GM10266 (cell line): ENCODE data around the gene IL18.

Experiments used
- DNase-seq: peaks from one replicate; pipeline ENCODE4 v3.0.0; 2012; ENCODE audit errors: extremely low spot score
- CTCF ChIP-seq: IDR thresholded peaks from 2 replicates; pipeline ENCODE4 v1.5.1; 2012; ENCODE audit warnings: mild to moderate bottlenecking, low read depth; ENCODE audit not compliant: control insufficient read depth, insufficient read depth; ENCODE audit errors: missing control alignments

IL18 gene

DNA sequence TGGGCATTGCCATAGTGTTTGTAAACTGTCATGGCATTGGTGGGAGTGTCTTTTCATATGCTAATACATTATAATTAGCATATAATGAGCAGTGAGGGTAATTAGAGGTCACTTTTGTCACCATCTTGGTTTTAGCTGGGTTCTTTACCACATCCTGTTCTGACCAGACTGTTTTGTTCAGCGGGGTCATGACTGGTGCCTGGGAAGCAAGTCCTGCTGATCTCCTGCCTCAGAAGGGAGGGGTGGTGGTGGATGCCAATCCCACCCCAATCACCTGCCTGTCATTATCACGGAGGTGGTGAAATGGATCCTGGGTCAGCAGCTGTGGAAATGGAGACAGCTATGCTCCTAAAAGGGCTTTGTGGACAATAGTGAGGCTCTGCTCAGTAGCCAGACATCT is 31.2 kb downstream of the IL18 start:
- no peak for DNase-seq
- no peak for TF ChIP-seq CTCF

- TF ChIP-seq CTCF: no peak
- no peak for DNase-seq
Observed at GRCh38 chr11:112129656-112130055, 34.2 kb downstream of the IL18 start.

GRCh38 chr11:112128483-112129121 is 35.3 kb downstream of the IL18 start:
- no peak for TF ChIP-seq CTCF
- DNase-seq: no peak

DNA sequence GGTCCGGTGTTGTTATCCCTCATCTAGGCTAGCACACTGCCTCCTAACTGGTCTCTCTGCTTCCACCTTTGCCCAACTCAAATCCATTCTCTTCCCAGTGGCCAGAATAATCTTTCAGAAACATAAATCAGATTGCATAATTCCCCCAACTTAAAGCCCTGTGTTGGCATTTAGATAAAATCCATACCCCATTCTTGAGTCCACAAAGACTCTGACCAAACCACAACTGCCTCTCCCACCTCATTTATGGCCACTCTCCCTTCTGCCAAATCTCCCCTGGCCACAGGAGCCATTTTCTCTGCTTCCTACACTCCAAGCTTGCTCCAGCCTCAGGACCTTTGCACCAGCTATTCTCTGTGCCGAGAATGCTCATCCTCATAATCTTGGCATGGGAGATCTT is 36.8 kb downstream of the IL18 start:
- DNase-seq: no peak
- no peak for TF ChIP-seq CTCF

DNA sequence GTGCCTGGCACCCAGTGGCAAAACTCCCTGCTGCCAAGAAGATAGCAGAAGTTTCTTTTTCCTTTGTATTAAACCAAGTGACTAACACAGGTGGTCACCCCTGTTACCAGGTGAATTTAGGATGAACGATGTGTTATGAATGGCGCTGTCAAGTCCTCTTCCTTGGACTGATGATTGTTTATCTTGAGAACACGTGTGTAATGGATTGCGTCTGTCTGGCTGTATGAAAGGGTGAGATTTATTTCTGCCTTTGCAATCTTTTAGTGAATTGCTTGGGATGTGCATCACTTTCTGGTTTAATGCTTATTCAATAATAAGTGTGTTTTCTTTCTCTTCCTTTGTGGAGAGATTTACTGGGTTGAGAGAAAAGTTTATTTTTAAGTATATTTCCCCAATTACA is 40.8 kb downstream of the IL18 start:
- no peak for TF ChIP-seq CTCF
- DNase-seq: no peak

GRCh38 chr11:112121981-112122615 is 41.8 kb downstream of the IL18 start:
- DNase-seq: no peak
- TF ChIP-seq CTCF: no peak

DNA sequence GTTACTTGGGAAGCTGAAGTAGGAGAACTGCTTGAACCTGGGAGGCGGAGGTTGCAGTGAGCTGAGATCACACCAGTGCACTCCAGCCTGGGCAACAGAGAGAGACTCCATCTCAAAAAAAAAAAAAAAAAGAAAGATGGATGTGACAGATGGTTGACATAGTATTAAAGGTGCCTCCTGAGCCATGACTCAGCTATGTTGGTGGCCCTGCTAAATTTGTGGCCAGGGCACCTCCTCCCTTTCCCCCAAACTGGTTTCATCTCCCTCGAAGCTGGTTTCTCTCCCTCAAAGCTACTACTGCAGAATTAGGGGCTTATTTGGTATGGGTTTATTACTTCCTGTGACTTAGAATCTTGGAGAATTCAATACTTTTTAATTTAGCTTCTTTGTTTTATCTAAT is 45.7 kb downstream of the IL18 start:
- TF ChIP-seq CTCF: no peak
- DNase-seq: no peak
